HepG2 (cell line): ENCODE measurements around the gene AATF. TPM values are rescaled to one million over a fixed set of nuclear protein-coding genes. Genes with fewer than 3 reads are reported as not detected.
A peak's percentile ranks its signal among the peaks of the same experiment; 100 is the strongest.

Experiments
- AGO1 ChIP-seq: fragments of 200-400 bp; formaldehyde crosslinking; IDR thresholded peaks from 2 replicates; pipeline ENCODE4 v1.6.1; 2017; ENCODE audit warnings: mild to moderate bottlenecking, low read depth, low read length, moderate library complexity; ENCODE audit not compliant: poor library complexity, severe bottlenecking
- ETV5 ChIP-seq: IDR thresholded peaks from 2 replicates; pipeline ENCODE4 v1.6.1; 2018; ENCODE audit warnings: missing biosample characterization, missing genetic modification reagents, inconsistent platforms, borderline replicate concordance
- FOXK1 ChIP-seq: sonication (generic); formaldehyde crosslinking; IDR thresholded peaks from 2 replicates; pipeline ENCODE4 v1.4.0; 2020; ENCODE audit warnings: low read depth, missing genetic modification reagents, borderline replicate concordance
- HNRNPL ChIP-seq: fragments of 200-400 bp; formaldehyde crosslinking; IDR thresholded peaks from 2 replicates; pipeline ENCODE4 v1.6.1; 2017; ENCODE audit warnings: mild to moderate bottlenecking, low read depth, low read length
- MED8 ChIP-seq: sonication (generic); formaldehyde crosslinking; IDR thresholded peaks from 2 replicates; pipeline ENCODE4 v1.8.1; 2023; ENCODE audit warnings: mild to moderate bottlenecking, missing genetic modification reagents; ENCODE audit not compliant: insufficient replicate concordance
- MIER2 ChIP-seq: IDR thresholded peaks from 2 replicates; pipeline ENCODE4 v1.6.1; 2016; ENCODE audit warnings: missing biosample characterization, missing genetic modification reagents
- MIXL1 ChIP-seq: IDR thresholded peaks from 2 replicates; pipeline ENCODE4 v1.6.1; 2016
- MXI1 ChIP-seq: IDR thresholded peaks from 3 replicates; pipeline ENCODE4 v1.6.1; 2012; ENCODE audit warnings: low read depth, low read length, inconsistent platforms, borderline replicate concordance
- NCOA5 ChIP-seq: sonication (generic); formaldehyde crosslinking; IDR thresholded peaks from 2 replicates; pipeline ENCODE4 v1.4.0; 2020; ENCODE audit warnings: missing genetic modification reagents
- NKX3-1 ChIP-seq: sonication (generic); formaldehyde crosslinking; IDR thresholded peaks from 2 replicates; pipeline ENCODE4 v1.5.0; 2020; ENCODE audit warnings: missing genetic modification reagents
- RFXANK ChIP-seq: IDR thresholded peaks from 2 replicates; pipeline ENCODE4 v1.6.1; 2016
- TEAD3 ChIP-seq: optimal IDR thresholded peaks from 2 replicates; pipeline ENCODE3; 2016; ENCODE audit warnings: borderline replicate concordance
- TOPORS ChIP-seq: sonication (generic); formaldehyde crosslinking; IDR thresholded peaks from 2 replicates; pipeline ENCODE4 v1.8.0; 2023; ENCODE audit warnings: mild to moderate bottlenecking, missing genetic modification reagents
- ZFP90 ChIP-seq: sonication (generic); formaldehyde crosslinking; IDR thresholded peaks from 2 replicates; pipeline ENCODE4 v1.8.0; 2022; ENCODE audit warnings: missing genetic modification reagents, mild to moderate bottlenecking, inconsistent platforms, borderline replicate concordance
- ZNF24 ChIP-seq: fragments of 450-650 bp; IDR thresholded peaks from 2 replicates; pipeline ENCODE4 v1.6.1; 2017; ENCODE audit warnings: antibody characterized with exemption, mild to moderate bottlenecking
- ZNF713 ChIP-seq: sonication (generic); formaldehyde crosslinking; IDR thresholded peaks from 2 replicates; pipeline ENCODE4 v1.4.0; 2020; ENCODE audit warnings: mild to moderate bottlenecking, missing genetic modification reagents
- ZNF724P ChIP-seq: sonication (generic); formaldehyde crosslinking; IDR thresholded peaks from 2 replicates; pipeline ENCODE4 v1.8.0; 2022; ENCODE audit warnings: missing genetic modification reagents, borderline replicate concordance
- ZNF768 ChIP-seq: sonication (generic); formaldehyde crosslinking; IDR thresholded peaks from 2 replicates; pipeline ENCODE4 v1.4.0; 2020; ENCODE audit warnings: missing genetic modification reagents
- ZNF792 ChIP-seq: IDR thresholded peaks from 2 replicates; pipeline ENCODE4 v1.6.1; 2016
- polyA plus RNA-seq, 8 experiments: library from polyadenylated mRNA; depleted of rRNA in 3 of 8; stranded (reverse) in 7 of 8; unstranded in 1 of 8; fragments of >200 nt; fragmentation: Illumina TruSeq in 4 of 8; extraction: Trizol in 4 of 8; gene quantifications; 2 replicates each; pipeline versions ENCODE4 v1.2.1 to v1.2.3, GENCODE V29; 2011 to 2016; ENCODE audit warnings: low read depth in 4 of 8, missing spikeins in 1 of 8, mixed read lengths in 1 of 8; ENCODE audit not compliant: insufficient read depth in 1 of 8
- total RNA-seq, 5 experiments: library from RNA; depleted of rRNA; stranded (reverse); fragments of >200 nt; fragmentation: Illumina TruSeq; extraction: Trizol; gene quantifications; 2 replicates each; pipeline ENCODE4 v1.2.3, GENCODE V29; 2016; ENCODE audit warnings: low read depth in 1 of 5
- TF ChIP-seq, protein P1 (sequence below), 2 experiments: sonication (generic) in 1 of 2; formaldehyde crosslinking in 1 of 2; IDR thresholded peaks; 2 replicates each; pipeline versions ENCODE4 v1.4.0 to v1.6.1; 2018 to 2020; ENCODE audit warnings: missing genetic modification reagents in 2 of 2, borderline replicate concordance in 1 of 2, low read depth in 1 of 2, mild to moderate bottlenecking in 1 of 2, missing biosample characterization in 1 of 2
- TF ChIP-seq, protein P2 (sequence below): sonication (generic); formaldehyde crosslinking; IDR thresholded peaks from 2 replicates; pipeline ENCODE4 v1.5.0; 2020; ENCODE audit warnings: missing genetic modification reagents
- TF ChIP-seq, protein P3 (sequence below): sonication (generic); formaldehyde crosslinking; IDR thresholded peaks from 2 replicates; pipeline ENCODE4 v1.5.1; 2020; ENCODE audit warnings: mild to moderate bottlenecking, moderate library complexity, missing genetic modification reagents
- TF ChIP-seq, protein P4 (sequence below): sonication (generic); formaldehyde crosslinking; IDR thresholded peaks from 2 replicates; pipeline ENCODE4 v1.4.0; 2020; ENCODE audit warnings: missing genetic modification reagents; ENCODE audit errors: not compliant biosample characterization
- TF ChIP-seq, protein P5 (sequence below): sonication (generic); formaldehyde crosslinking; conservative IDR thresholded peaks from 2 replicates; pipeline ENCODE4 v1.8.0; 2022; ENCODE audit warnings: low read depth, missing genetic modification reagents

Gene AATF
- total and polyA plus RNA-seq, 2 of the 13 experiments (the other 11 are each of a cell fraction or from before 2014, with no cell fraction given), result 9.1 to 53.3 TPM

DNA sequence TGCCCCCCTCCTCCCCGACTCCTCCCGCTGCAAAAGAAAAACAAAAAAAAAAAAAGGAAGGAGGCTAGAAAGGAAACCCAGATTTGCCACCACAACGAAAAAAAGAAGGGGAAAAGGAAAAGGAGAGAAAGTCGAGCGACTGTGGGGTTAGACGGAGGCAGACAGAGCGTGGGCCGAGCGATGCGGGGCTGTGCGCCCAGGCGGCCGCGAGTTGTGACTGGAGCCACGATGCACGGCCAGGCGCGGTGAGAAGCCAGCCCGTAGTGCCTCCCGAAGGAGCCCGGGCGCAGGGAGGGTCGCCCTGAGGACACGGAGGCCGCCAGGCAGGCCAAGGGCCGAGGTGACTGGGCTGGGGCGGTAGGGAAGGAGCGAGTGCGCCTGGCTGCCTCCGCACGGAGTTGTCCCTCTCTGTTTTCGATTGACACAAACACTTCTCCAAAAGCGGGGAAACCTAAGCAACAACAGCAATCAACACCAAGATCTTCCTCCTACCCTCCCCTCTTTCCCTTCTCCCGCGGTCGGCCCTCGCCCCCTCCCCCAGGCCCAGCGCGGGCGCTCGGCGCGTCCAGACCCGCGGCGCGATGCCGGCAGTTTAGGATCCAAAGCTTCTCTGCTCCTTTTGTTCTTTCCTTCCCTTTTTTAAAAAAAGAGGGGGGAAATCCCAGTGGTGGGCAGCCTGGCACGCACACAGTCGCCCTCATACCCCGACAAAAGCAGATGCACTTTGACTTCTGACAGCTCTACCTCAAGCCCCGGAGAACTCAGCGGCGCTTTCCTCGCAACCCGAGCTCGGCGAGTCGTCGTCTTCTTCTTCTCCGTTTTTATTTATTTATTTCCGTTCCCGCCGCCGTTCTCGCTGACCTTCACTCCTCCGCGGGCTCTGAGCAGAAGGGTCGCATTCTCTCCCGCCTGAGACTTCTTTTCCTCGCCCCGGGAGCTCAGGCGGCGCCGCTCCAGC lies 11.5 kb upstream of the AATF start, which contains the start of gene LHX1 (continued):
- TF ChIP-seq, protein P1, sequence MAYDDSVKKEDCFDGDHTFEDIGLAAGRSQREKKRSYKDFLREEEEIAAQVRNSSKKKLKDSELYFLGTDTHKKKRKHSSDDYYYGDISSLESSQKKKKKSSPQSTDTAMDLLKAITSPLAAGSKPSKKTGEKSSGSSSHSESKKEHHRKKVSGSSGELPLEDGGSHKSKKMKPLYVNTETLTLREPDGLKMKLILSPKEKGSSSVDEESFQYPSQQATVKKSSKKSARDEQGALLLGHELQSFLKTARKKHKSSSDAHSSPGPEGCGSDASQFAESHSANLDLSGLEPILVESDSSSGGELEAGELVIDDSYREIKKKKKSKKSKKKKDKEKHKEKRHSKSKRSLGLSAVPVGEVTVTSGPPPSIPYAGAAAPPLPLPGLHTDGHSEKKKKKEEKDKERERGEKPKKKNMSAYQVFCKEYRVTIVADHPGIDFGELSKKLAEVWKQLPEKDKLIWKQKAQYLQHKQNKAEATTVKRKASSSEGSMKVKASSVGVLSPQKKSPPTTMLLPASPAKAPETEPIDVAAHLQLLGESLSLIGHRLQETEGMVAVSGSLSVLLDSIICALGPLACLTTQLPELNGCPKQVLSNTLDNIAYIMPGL (CRISPR knock-in tag; IDR thresholded peaks at IDR 0.05; ENCODE audit: borderline replicate concordance in 1 of 2, low read depth in 1 of 2), result no peak
- no peak for TF ChIP-seq ETV5 (CRISPR knock-in tag)
- TF ChIP-seq MXI1, result no peak
- no peak for TF ChIP-seq ZNF724P (CRISPR knock-in tag)
- TF ChIP-seq ZNF713 (CRISPR knock-in tag), result no peak
- TF ChIP-seq TEAD3, result no peak
- no peak for TF ChIP-seq FOXK1 (CRISPR knock-in tag)
- TF ChIP-seq ZNF768, result peak; percentile 61; the same call in 1 of the 2 replicates
- TF ChIP-seq ZNF24, result no peak
- TF ChIP-seq, protein P2, sequence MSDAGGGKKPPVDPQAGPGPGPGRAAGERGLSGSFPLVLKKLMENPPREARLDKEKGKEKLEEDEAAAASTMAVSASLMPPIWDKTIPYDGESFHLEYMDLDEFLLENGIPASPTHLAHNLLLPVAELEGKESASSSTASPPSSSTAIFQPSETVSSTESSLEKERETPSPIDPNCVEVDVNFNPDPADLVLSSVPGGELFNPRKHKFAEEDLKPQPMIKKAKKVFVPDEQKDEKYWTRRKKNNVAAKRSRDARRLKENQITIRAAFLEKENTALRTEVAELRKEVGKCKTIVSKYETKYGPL, result no peak
- no peak for TF ChIP-seq MIER2 (CRISPR knock-in tag)
- TF ChIP-seq TOPORS (CRISPR knock-in tag), result no peak
- TF ChIP-seq ZFP90, result no peak
- no peak for TF ChIP-seq NKX3-1
- TF ChIP-seq AGO1, result peak; percentile 31
- no peak for TF ChIP-seq MIXL1 (CRISPR knock-in tag)
- TF ChIP-seq, protein P3, sequence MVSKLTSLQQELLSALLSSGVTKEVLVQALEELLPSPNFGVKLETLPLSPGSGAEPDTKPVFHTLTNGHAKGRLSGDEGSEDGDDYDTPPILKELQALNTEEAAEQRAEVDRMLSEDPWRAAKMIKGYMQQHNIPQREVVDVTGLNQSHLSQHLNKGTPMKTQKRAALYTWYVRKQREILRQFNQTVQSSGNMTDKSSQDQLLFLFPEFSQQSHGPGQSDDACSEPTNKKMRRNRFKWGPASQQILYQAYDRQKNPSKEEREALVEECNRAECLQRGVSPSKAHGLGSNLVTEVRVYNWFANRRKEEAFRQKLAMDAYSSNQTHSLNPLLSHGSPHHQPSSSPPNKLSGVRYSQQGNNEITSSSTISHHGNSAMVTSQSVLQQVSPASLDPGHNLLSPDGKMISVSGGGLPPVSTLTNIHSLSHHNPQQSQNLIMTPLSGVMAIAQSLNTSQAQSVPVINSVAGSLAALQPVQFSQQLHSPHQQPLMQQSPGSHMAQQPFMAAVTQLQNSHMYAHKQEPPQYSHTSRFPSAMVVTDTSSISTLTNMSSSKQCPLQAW (CRISPR knock-in tag), result no peak
- TF ChIP-seq, protein P4, sequence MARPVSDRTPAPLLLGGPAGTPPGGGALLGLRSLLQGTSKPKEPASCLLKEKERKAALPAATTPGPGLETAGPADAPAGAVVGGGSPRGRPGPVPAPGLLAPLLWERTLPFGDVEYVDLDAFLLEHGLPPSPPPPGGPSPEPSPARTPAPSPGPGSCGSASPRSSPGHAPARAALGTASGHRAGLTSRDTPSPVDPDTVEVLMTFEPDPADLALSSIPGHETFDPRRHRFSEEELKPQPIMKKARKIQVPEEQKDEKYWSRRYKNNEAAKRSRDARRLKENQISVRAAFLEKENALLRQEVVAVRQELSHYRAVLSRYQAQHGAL (CRISPR knock-in tag), result no peak
- TF ChIP-seq, protein P5, sequence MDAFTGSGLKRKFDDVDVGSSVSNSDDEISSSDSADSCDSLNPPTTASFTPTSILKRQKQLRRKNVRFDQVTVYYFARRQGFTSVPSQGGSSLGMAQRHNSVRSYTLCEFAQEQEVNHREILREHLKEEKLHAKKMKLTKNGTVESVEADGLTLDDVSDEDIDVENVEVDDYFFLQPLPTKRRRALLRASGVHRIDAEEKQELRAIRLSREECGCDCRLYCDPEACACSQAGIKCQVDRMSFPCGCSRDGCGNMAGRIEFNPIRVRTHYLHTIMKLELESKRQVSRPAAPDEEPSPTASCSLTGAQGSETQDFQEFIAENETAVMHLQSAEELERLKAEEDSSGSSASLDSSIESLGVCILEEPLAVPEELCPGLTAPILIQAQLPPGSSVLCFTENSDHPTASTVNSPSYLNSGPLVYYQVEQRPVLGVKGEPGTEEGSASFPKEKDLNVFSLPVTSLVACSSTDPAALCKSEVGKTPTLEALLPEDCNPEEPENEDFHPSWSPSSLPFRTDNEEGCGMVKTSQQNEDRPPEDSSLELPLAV (CRISPR knock-in tag), result no peak
- TF ChIP-seq RFXANK (CRISPR knock-in tag), result no peak
- TF ChIP-seq NCOA5 (CRISPR knock-in tag), result no peak
- no peak for TF ChIP-seq MED8
- no peak for TF ChIP-seq ZNF792 (CRISPR knock-in tag)
- 0 out of 2 replicates have a peak, but pooled peaks have one; percentile 16 for TF ChIP-seq HNRNPL
